SK-N-MC (cell line): ENCODE data around the gene EPB41L3.

Experiments used
- EZH2 ChIP-seq: fragments of 200-600 bp; sonication (generic); IDR thresholded peaks from one replicate; pipeline ENCODE4 v1.6.1; 2017; ENCODE audit warnings: antibody characterized with exemption
- FOXP2 ChIP-seq: optimal IDR thresholded peaks from 2 replicates; pipeline ENCODE3; 2011; ENCODE audit warnings: mild to moderate bottlenecking, moderate library complexity; ENCODE audit not compliant: insufficient read depth; ENCODE audit errors: extremely low read length, control extremely low read depth
- POLR2AphosphoS5 ChIP-seq: IDR thresholded peaks from 2 replicates; pipeline ENCODE4 v1.6.1; 2012; ENCODE audit warnings: mild to moderate bottlenecking, low read depth, low read length, borderline replicate concordance

- no peak for TF ChIP-seq EZH2
- TF ChIP-seq POLR2AphosphoS5 = no peak
- no peak for TF ChIP-seq FOXP2
Measured at GRCh38 chr18:5478261-5478660, 65.5 kb downstream of the EPB41L3 start.
